HepG2 (cell line): Measurements from ENCODE around the gene IFNE. TPM values are rescaled to one million over a fixed set of nuclear protein-coding genes. Genes with fewer than 3 reads are reported as not detected.

Experiments
- ATAC-seq: fragments of 200-7000 bp; cut with Tn5 transposase; 3 replicates; pipeline ENCODE4 v1.9.1; 2020; ENCODE audit warnings: mild to moderate bottlenecking, moderate library complexity
- BruUV-seq: library from RNA; stranded (reverse); fragments of 400-500 nt; replicated peaks from 2 replicates; lab custom pipeline; 2021; lab: Mats Ljungman, UMichigan
- CTCF ChIA-PET: fragments of 300-600 bp; formaldehyde crosslinking; extraction: SDS; loops from one replicate; lab custom pipeline; 2021; ENCODE audit warnings: low total read pairs, inconsistent platforms, low intra/inter-chr PET ratio; lab: Yijun Ruan, JAX
- POLR2A ChIA-PET: fragments of 350-600 bp; sonication (Branson Sonifier 250); formaldehyde crosslinking; loops from one replicate; lab custom pipeline; 2020; ENCODE audit warnings: antibody characterized with exemption, inconsistent platforms; lab: Yijun Ruan, JAX
- DNase-seq: peaks from one replicate; pipeline ENCODE4 v3.0.0-alpha.2; 2015; ENCODE audit warnings: low spot score
- FAIRE-seq: peaks from 3 replicates; lab custom pipeline; 2011; peaks lifted over from hg19 to GRCh38; lab: Jason Lieb, UNC
- H2AFZ ChIP-seq: one replicate; pipeline ENCODE4 v1.6.1; 2011; ENCODE audit warnings: low read length, inconsistent platforms
- H3K27ac ChIP-seq: fragments of 300-600 bp; 3 replicates; pipeline ENCODE4 v1.8.0; 2011; ENCODE audit warnings: mixed run types, mild to moderate bottlenecking, mixed read lengths, low read length, inconsistent platforms; ENCODE audit not compliant: insufficient read depth; ENCODE audit errors: extremely low read length
- H3K27me3 ChIP-seq, 2 experiments: fragments of 200-600 bp in 1 of 2; 2 replicates in 1 of 2; 3 replicates in 1 of 2; pipeline versions ENCODE4 v1.6.0 to v1.8.0; 2011; ENCODE audit warnings: low read length in 2 of 2, mild to moderate bottlenecking in 2 of 2, moderate library complexity in 2 of 2, inconsistent platforms in 1 of 2; ENCODE audit not compliant: insufficient read depth in 2 of 2, control insufficient read depth in 1 of 2
- H3K36me3 ChIP-seq, 2 experiments: fragments of 200-600 bp in 1 of 2; replicated peaks in 1 of 2; 2 replicates in 1 of 2; 3 replicates in 1 of 2; pipeline versions ENCODE4 v1.5.1 to v1.8.0; 2011; ENCODE audit warnings: low read length in 2 of 2, inconsistent platforms in 1 of 2; ENCODE audit not compliant: insufficient read depth in 2 of 2, control insufficient read depth in 1 of 2
- H3K4me1 ChIP-seq: 2 replicates; pipeline ENCODE4 v1.5.1; 2012; ENCODE audit warnings: low read length, inconsistent platforms; ENCODE audit not compliant: insufficient read depth
- H3K4me2 ChIP-seq: 2 replicates; pipeline ENCODE4 v1.6.0; 2011; ENCODE audit warnings: low read depth, low read length, inconsistent platforms
- H3K4me3 ChIP-seq, 3 experiments: fragments of 200-600 bp in 1 of 3; sonication (generic), shearing (Covaris generic) in 1 of 3; replicated peaks in 1 of 3; 2 replicates each; pipeline ENCODE4 v1.5.1; 2011 to 2016; ENCODE audit warnings: low read length in 3 of 3, inconsistent platforms in 2 of 3, low read depth in 2 of 3, mild to moderate bottlenecking in 2 of 3, control low read depth in 1 of 3, mixed read lengths in 1 of 3; ENCODE audit not compliant: insufficient read depth in 1 of 3
- H3K79me2 ChIP-seq: one replicate; pipeline ENCODE4 v1.6.1; 2011; ENCODE audit warnings: low read length, inconsistent platforms; ENCODE audit not compliant: insufficient read depth
- H3K9ac ChIP-seq: 2 replicates; pipeline ENCODE4 v1.6.0; 2011; ENCODE audit warnings: mild to moderate bottlenecking, low read depth, low read length, inconsistent platforms; ENCODE audit not compliant: insufficient read depth
- H3K9me3 ChIP-seq: 2 replicates; pipeline ENCODE4 v1.5.1; 2012; ENCODE audit warnings: mild to moderate bottlenecking, low read length
- H4K20me1 ChIP-seq: 2 replicates; pipeline ENCODE4 v1.6.0; 2011; ENCODE audit warnings: inconsistent platforms, mild to moderate bottlenecking, low read length, moderate library complexity; ENCODE audit not compliant: insufficient read depth
- CTCF ChIP-seq: sonication (generic); formaldehyde crosslinking; IDR thresholded peaks from 2 replicates; pipeline ENCODE4 v1.5.0; 2020; ENCODE audit warnings: mild to moderate bottlenecking, missing genetic modification reagents, moderate library complexity
- GABPB1 ChIP-seq: IDR thresholded peaks from 2 replicates; pipeline ENCODE4 v1.6.1; 2016; ENCODE audit warnings: mild to moderate bottlenecking, missing genetic modification reagents, moderate library complexity, missing compliant biosample characterization
- ZNF777 ChIP-seq: sonication (generic); formaldehyde crosslinking; IDR thresholded peaks from 2 replicates; pipeline ENCODE4 v1.4.0; 2020; ENCODE audit warnings: missing genetic modification reagents
- ZSCAN9 ChIP-seq: IDR thresholded peaks from 2 replicates; pipeline ENCODE4 v1.6.1; 2016; ENCODE audit warnings: borderline replicate concordance
- WGBS: methylation state at CpG from one replicate; pipeline ENCODE4 v1.1.6; 2017; ENCODE audit warnings: low lambda C conversion rate; 5-methylcytosine and 5-hydroxymethylcytosine counted together
- in situ Hi-C: cut with HindIII; loops from 2 replicates; pipeline ENCODE4 v1.10.0; 2017; ENCODE audit warnings: low pct_unique_long_range_greater_than_20kb; ENCODE audit not compliant: extremely low pct_ligation_motif_present
- intact Hi-C: fragments of 100-400 bp; cut with micrococcal nuclease; formaldehyde crosslinking; loops from one replicate; pipeline ENCODE4 v1.10.0; 2022; ENCODE audit not compliant: unreplicated experiment
- polyA plus RNA-seq, 8 experiments: library from polyadenylated mRNA; depleted of rRNA in 3 of 8; stranded (reverse) in 7 of 8; unstranded in 1 of 8; fragments of >200 nt; fragmentation: Illumina TruSeq in 4 of 8; extraction: Trizol in 4 of 8; gene quantifications; 2 replicates each; pipeline versions ENCODE4 v1.2.1 to v1.2.3, GENCODE V29; 2011 to 2016; ENCODE audit warnings: low read depth in 4 of 8, missing spikeins in 1 of 8, mixed read lengths in 1 of 8; ENCODE audit not compliant: insufficient read depth in 1 of 8
- total RNA-seq, 5 experiments: library from RNA; depleted of rRNA; stranded (reverse); fragments of >200 nt; fragmentation: Illumina TruSeq; extraction: Trizol; gene quantifications; 2 replicates each; pipeline ENCODE4 v1.2.3, GENCODE V29; 2016; ENCODE audit warnings: low read depth in 1 of 5
- TF ChIP-seq, protein P1 (sequence below): sonication (generic); formaldehyde crosslinking; IDR thresholded peaks from 2 replicates; pipeline ENCODE4 v1.5.1; 2020; ENCODE audit warnings: mild to moderate bottlenecking, missing genetic modification reagents

Gene IFNE
- total and polyA plus RNA-seq, 2 of the 13 experiments (the other 11 are each of a cell fraction or from before 2014, with no cell fraction given) = not detected

GRCh38 chr9:21473236-21473635 is 8.9 kb downstream of the IFNE start:
- DNase-seq = no peak
- intact Hi-C loops (no loop called here), in situ Hi-C loops (no loop called here)
- TF ChIP-seq GABPB1 (CRISPR knock-in tag) (no peak), CTCF (no peak), ZNF777 (CRISPR knock-in tag) (no peak), ZSCAN9 (CRISPR knock-in tag) (no peak)
- TF ChIP-seq, protein P1, sequence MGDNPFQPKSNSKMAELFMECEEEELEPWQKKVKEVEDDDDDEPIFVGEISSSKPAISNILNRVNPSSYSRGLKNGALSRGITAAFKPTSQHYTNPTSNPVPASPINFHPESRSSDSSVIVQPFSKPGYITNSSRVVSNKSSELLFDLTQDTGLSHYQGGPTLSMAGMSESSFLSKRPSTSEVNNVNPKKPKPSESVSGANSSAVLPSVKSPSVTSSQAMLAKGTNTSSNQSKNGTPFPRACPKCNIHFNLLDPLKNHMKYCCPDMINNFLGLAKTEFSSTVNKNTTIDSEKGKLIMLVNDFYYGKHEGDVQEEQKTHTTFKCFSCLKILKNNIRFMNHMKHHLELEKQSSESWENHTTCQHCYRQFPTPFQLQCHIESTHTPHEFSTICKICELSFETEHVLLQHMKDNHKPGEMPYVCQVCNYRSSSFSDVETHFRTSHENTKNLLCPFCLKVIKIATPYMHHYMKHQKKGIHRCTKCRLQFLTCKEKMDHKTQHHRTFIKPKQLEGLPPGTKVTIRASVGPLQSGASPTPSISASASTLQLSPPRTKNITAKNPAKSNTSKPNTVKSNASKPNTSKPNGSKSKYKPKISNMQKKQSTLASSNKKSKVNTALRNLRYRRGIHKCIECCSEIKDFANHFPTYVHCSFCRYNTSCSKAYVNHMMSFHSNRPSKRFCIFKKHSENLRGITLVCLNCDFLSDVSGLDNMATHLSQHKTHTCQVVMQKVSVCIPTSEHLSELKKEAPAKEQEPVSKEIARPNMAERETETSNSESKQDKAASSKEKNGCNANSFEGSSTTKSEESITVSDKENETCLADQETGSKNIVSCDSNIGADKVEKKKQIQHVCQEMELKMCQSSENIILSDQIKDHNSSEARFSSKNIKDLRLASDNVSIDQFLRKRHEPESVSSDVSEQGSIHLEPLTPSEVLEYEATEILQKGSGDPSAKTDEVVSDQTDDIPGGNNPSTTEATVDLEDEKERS (CRISPR knock-in tag) = no peak
- ATAC-seq = no peak
- Histone ChIP-seq H3K27me3 (no peaks in the 10 kb centered on the region), H3K79me2 (no peaks in the 10 kb centered on the region), H3K4me2 (no peak overlapping the region), H3K27ac (no peak overlapping the region), H3K4me1 (no peaks in the 10 kb centered on the region), H3K4me3 (no peak overlapping the region), H2AFZ (no peak overlapping the region), H3K9me3 (no peaks in the 10 kb centered on the region), H4K20me1 (no peaks in the 10 kb centered on the region), H3K36me3 (no peaks in the 10 kb centered on the region), H3K9ac (no peak overlapping the region)
- FAIRE-seq = no peak
- no TSS peak for BruUV-seq
- WGBS = under 1% methylated on average over 3 of the region's 3 CpGs
- ChIA-PET CTCF (no interaction called here), POLR2A (no interaction called here)
